Measurements from ENCODE around the gene ITGB1. TPM values are rescaled to one million over a fixed set of nuclear protein-coding genes. Genes with fewer than 3 reads are reported as not detected.

ITGB1 gene
- polyA plus RNA-seq, 1 of the 3 experiments (the other 2 are of a cell fraction) = 666 TPM

DNA sequence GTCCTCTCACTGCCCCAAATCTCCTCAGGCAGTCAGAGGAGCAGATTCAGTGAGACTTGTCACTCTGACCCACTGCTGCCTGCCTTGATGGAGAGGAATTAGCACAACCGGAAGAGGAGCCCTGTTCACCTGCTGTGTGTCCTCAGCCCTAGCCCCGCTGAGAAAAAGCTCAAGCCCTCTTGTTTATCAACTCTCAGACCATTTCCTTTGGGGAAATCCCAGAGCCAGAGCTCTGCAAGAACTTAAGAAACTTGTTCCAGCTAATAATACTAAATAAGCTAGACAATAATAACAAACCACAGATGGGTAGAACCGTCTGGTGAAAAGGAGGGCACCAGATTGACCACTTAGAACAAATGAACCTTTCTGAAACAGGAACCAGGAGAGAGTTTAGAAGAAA, 37.7 kb upstream of the ITGB1 start:
- H4K20me1 ChIP-seq (ENCODE audit: insufficient read depth) = no peaks in the 10 kb centered on the region
- no peak overlapping the region for H3K9ac ChIP-seq
- ChIA-PET POLR2A (no interaction called here), CTCF (interaction anchor here (2.2 kb wide), 1 partner anchor 13 kb away, joined by 5 read pairs; no protein-coding TSS in a partner anchor)
- no peaks in the 10 kb centered on the region for H3K9me3 ChIP-seq
- no peak overlapping the region for H2AFZ ChIP-seq (ENCODE audit: low read depth)
- no peaks in the 10 kb centered on the region for H3K79me2 ChIP-seq (ENCODE audit: insufficient read depth)
- no peak for DNase-seq
- H3K4me2 ChIP-seq = no peak overlapping the region
- H3K27me3 ChIP-seq (ENCODE audit: insufficient read depth) = no peaks in the 10 kb centered on the region
- TF ChIP-seq GABPA (IDR thresholded peaks at IDR 0.05; ENCODE audit: low read depth) (no peak), NRF1 (IDR thresholded peaks at IDR 0.05; ENCODE audit: low read depth, low read length) (no peak), FOXJ3 (CRISPR knock-in tag; IDR thresholded peaks at IDR 0.05) (no peak), RCOR1 (IDR thresholded peaks at IDR 0.05; ENCODE audit: low read length) (no peak), EP300 (IDR thresholded peaks at IDR 0.05; ENCODE audit: borderline replicate concordance in 1 of 2, low read depth in 1 of 2, low read length in 1 of 2) (no peak), MXI1 (IDR thresholded peaks at IDR 0.05; ENCODE audit: low read depth, low read length) (no peak), RXRA (IDR thresholded peaks at IDR 0.05; ENCODE audit: borderline replicate concordance, low read depth) (no peak), TAF1 (IDR thresholded peaks at IDR 0.05; ENCODE audit: borderline replicate concordance, low read depth, low read length) (no peak), MEF2A (IDR thresholded peaks at IDR 0.05; ENCODE audit: borderline replicate concordance, low read depth) (no peak), FOXM1 (IDR thresholded peaks at IDR 0.05; ENCODE audit: low read depth) (no peak), GATA2 (CRISPR knock-in tag; IDR thresholded peaks at IDR 0.05) (no peak), EZH2phosphoT487 (IDR thresholded peaks at IDR 0.05; ENCODE audit: borderline replicate concordance, low read depth) (no peak), FOSL2 (IDR thresholded peaks at IDR 0.05; ENCODE audit: borderline replicate concordance, low read depth) (no peak), ELF1 (IDR thresholded peaks at IDR 0.05) (no peak), SIN3A (IDR thresholded peaks at IDR 0.05; ENCODE audit: borderline replicate concordance, low read depth, low read length) (no peak), JUND (IDR thresholded peaks at IDR 0.05) (no peak)
- TF ChIP-seq, protein P1, sequence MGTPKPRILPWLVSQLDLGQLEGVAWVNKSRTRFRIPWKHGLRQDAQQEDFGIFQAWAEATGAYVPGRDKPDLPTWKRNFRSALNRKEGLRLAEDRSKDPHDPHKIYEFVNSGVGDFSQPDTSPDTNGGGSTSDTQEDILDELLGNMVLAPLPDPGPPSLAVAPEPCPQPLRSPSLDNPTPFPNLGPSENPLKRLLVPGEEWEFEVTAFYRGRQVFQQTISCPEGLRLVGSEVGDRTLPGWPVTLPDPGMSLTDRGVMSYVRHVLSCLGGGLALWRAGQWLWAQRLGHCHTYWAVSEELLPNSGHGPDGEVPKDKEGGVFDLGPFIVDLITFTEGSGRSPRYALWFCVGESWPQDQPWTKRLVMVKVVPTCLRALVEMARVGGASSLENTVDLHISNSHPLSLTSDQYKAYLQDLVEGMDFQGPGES (IDR thresholded peaks at IDR 0.05; ENCODE audit: low read depth, low read length) = no peak
- TF ChIP-seq, protein P2, sequence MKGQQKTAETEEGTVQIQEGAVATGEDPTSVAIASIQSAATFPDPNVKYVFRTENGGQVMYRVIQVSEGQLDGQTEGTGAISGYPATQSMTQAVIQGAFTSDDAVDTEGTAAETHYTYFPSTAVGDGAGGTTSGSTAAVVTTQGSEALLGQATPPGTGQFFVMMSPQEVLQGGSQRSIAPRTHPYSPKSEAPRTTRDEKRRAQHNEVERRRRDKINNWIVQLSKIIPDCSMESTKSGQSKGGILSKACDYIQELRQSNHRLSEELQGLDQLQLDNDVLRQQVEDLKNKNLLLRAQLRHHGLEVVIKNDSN (IDR thresholded peaks at IDR 0.05; ENCODE audit: borderline replicate concordance, low read depth) = no peak
- TF ChIP-seq, protein P3, sequence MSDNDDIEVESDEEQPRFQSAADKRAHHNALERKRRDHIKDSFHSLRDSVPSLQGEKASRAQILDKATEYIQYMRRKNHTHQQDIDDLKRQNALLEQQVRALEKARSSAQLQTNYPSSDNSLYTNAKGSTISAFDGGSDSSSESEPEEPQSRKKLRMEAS (IDR thresholded peaks at IDR 0.05; ENCODE audit: low read depth) = no peak
- TF ChIP-seq, protein P4, sequence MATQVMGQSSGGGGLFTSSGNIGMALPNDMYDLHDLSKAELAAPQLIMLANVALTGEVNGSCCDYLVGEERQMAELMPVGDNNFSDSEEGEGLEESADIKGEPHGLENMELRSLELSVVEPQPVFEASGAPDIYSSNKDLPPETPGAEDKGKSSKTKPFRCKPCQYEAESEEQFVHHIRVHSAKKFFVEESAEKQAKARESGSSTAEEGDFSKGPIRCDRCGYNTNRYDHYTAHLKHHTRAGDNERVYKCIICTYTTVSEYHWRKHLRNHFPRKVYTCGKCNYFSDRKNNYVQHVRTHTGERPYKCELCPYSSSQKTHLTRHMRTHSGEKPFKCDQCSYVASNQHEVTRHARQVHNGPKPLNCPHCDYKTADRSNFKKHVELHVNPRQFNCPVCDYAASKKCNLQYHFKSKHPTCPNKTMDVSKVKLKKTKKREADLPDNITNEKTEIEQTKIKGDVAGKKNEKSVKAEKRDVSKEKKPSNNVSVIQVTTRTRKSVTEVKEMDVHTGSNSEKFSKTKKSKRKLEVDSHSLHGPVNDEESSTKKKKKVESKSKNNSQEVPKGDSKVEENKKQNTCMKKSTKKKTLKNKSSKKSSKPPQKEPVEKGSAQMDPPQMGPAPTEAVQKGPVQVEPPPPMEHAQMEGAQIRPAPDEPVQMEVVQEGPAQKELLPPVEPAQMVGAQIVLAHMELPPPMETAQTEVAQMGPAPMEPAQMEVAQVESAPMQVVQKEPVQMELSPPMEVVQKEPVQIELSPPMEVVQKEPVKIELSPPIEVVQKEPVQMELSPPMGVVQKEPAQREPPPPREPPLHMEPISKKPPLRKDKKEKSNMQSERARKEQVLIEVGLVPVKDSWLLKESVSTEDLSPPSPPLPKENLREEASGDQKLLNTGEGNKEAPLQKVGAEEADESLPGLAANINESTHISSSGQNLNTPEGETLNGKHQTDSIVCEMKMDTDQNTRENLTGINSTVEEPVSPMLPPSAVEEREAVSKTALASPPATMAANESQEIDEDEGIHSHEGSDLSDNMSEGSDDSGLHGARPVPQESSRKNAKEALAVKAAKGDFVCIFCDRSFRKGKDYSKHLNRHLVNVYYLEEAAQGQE (IDR thresholded peaks at IDR 0.05; ENCODE audit: low read depth, low read length) = no peak
- H3F3A ChIP-seq (replicated peaks; ENCODE audit: insufficient read depth) = peaks cover 5% of the 10 kb centered on the region
- no peaks in the 10 kb centered on the region for H3K36me3 ChIP-seq (replicated peaks in 1 of 2; ENCODE audit: control insufficient read depth in 1 of 2, insufficient read depth in 2 of 2, low read length in 1 of 2)
- no peak overlapping the region for H3K27ac ChIP-seq (ENCODE audit: low read depth in 2 of 2, low read length in 1 of 2)
- no peaks in the 10 kb centered on the region for H3K9me2 ChIP-seq
- no peaks in the 10 kb centered on the region for H3K4me1 ChIP-seq (ENCODE audit: control insufficient read depth in 1 of 2, insufficient read depth in 2 of 2, low read depth in 1 of 2, low read length in 1 of 2)
- 66% methylated on average over 3 of the region's 3 CpGs for WGBS (ENCODE audit: low lambda C conversion rate)
- no peak overlapping the region for H3K4me3 ChIP-seq (ENCODE audit: low read depth in 2 of 2, low read length in 1 of 2)
